SHP77 (cell line): ENCODE results near the gene ARHGEF38.

Source experiments
- DNase-seq, 2 experiments: peaks; one replicate each; lab custom pipeline; 2025; lab: John Stamatoyannopoulos, UW

The ARHGEF38 gene

DNA sequence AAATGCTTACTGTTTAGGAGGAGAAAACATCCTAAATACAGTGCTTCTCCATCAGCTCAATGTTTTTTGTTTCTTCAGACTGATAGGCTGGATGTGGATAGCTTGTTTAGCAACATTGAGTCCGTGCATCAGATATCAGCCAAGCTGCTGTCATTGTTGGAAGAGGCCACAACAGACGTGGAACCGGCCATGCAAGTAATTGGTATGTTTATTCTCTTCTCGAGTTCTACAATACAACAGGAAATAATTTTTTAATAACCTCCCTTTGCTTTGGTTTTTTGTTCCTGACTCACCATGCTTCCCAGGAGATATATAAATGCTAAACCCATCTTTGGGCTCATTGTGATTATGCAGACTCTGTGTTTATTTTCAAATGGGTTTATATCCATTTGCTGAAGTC is 60.9 kb downstream of the ARHGEF38 start:
- DNase-seq = no peak

DNA sequence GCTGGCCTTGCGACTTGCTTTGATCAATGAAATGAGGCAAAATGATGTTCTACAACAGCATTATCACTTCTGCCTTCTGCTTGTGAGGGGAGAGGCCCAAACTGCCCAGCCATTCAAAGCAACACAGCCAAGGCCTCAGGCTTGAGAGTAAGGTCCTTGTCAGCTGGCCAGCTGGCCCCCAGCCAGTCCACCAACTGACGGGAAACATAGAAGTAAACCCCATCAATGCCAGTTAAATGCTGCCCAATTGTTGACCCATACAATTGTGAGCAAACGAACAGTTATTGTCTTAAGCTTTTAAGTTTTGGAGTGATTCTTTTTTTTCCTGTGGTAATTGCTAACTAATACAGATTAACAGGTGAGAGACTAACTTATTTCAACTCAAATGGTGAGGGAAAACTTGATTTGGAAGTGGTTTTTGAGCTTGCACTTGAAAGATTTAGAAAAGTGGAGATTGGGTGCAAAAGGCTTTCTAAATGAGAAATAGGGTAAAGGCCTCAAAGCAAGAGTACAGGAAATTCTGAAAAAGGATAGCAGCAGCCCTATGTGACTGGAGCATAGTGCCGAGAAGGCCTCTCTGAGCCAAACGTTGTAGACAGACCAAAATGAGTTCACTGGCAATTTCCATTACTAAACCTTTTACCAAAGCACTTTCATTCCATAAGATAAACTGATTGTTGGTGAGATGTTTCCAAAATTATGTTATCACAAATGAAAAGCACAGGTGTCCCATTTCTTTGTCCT is 66.9 kb downstream of the ARHGEF38 start:
- DNase-seq = peak; percentile 44 to 70

DNA sequence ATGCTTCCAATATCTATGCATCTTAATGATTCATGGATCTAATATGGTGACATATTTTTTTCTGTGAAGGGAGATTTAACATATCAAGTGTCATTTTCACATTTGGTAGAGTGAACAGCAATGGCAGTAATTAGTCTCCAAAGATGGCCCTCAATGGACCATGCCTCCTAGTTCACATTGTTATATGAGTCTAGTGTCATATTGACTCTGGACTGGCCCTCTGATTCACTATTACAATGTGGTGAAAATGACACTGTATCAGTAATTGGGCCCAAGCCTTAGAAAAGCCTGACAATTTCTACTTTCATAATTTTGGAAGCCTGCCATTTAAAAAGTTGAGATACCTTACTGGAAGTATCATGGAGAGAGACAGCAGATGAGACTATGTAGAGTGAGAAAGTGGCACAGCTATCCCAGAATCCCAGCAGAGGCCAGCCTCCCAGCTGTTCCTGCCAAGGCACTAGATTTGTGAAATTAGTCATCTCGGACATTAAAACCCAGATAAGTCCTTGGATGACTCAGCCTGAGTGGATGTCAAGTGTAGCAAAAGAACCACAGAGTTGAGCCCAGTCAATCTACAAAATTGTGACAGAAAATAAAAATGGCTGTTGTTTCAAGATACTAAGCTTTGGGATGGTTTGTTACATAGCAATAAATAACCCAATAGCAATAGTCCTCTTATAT is 68.4 kb downstream of the ARHGEF38 start:
- no peak for DNase-seq

DNA sequence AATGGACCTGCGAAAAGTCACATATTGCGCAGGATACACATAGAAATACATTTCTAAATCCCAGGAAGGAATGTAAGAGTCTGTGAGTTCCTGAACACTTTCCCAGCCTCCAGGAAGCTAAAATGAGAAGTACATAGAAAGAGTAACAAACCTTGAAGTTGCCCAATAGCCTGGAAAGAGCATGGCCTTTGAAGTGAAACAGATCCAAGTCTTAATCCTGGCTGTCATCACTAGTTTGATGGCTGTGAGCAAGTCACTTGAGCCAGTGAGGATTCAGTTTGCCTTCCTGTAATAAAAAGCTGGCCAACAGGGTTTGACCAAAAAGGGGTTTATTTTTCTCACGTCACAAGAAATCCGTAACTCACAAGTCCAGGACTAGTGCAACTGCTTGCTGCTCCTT is 69.8 kb downstream of the ARHGEF38 start:
- no peak for DNase-seq

DNA sequence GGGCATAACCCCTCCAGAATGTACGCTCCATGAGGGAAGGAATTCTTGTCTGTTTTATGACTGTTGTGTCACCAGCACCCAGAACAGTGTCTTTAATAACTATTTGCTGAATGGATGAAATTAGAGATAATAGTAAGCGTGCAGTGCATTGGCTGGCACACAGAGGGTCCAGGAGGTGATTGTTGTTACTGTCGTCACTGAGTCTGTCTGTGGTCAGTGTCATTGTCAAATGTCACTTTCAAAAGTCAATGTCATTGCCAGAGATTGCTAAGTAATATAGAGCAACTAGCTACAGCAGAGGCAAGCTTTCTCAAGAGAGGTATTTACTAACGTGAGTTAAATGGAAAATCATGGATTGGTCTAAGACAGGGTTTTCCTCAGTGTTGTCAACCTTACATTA is 70.7 kb downstream of the ARHGEF38 start:
- DNase-seq = no peak

DNA sequence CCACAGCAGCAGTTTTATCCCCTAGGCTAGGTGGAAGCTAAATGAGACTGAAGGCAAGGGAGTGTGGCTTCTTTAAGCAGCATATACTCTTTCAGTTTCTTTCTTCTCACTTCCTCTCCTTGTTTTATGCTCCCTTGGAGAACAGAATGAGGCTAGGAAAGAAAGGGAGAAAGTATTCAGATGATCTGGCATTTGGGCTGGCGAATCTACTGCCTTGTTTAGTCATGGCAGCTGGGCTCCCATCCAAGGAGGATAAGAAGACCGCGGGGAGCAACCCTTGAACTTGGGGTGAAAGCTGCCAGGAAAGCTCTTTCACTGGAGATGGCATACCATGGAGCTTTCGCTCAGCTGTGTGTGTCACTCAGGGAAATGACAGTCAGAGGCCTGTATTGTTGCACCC is 72.1 kb downstream of the ARHGEF38 start:
- no peak for DNase-seq

DNA sequence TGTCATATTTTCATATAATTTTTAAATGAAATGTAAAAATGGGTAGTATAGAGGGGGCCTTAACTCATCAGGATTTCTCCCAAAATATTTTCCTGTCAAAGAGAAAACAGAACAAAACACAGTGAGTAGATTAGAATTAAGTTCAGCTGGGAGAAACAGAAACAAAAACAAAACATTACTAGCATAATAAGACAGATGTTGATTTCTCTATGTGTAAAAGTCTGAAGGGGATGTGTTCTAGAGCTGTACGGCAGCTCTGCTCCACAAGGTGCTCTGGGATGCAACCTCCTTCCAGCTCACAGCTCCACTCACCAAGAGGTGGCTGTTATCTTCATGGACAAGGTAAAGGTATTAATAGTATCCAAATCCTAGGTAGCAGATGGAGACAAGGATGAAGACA is 72.8 kb downstream of the ARHGEF38 start:
- DNase-seq = no peak

DNA sequence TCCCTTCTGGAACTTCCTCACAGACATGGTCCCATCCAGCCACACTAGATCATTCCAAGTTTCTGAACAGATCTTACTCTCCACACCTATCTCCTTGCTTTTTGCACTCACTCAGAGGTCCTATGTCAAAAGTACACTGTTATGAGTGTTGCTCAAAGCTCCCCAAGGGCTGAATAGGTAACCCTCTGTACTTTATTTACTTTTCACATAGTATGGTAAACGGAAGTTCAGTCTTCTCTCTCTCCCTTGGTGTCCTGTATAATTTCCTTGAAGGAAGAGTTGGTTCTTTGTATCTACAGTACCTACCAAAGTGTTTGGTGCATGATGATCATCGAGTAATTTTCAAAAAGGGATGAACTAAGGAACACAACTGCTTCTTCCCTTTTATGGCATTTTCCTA is 74.4 kb downstream of the ARHGEF38 start:
- no peak for DNase-seq

DNA sequence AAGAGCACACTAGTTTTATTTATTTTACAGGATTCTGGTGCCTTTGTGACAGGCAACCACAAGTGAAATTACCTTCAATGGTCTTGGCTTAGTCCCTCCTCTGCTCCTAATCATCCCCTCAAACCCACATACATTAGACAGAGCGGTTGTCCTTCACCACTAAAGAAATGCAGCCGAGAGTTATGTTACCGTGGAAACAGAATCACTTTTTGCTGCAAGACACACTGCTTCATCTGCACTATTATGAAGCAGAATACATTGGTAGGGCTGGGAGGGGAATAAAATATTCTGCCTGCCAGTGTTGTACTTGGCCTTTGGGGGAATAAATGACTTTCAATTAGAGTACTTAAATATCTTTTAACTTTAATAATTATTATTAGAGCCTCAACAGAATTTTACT is 75.2 kb downstream of the ARHGEF38 start:
- no peak for DNase-seq

DNA sequence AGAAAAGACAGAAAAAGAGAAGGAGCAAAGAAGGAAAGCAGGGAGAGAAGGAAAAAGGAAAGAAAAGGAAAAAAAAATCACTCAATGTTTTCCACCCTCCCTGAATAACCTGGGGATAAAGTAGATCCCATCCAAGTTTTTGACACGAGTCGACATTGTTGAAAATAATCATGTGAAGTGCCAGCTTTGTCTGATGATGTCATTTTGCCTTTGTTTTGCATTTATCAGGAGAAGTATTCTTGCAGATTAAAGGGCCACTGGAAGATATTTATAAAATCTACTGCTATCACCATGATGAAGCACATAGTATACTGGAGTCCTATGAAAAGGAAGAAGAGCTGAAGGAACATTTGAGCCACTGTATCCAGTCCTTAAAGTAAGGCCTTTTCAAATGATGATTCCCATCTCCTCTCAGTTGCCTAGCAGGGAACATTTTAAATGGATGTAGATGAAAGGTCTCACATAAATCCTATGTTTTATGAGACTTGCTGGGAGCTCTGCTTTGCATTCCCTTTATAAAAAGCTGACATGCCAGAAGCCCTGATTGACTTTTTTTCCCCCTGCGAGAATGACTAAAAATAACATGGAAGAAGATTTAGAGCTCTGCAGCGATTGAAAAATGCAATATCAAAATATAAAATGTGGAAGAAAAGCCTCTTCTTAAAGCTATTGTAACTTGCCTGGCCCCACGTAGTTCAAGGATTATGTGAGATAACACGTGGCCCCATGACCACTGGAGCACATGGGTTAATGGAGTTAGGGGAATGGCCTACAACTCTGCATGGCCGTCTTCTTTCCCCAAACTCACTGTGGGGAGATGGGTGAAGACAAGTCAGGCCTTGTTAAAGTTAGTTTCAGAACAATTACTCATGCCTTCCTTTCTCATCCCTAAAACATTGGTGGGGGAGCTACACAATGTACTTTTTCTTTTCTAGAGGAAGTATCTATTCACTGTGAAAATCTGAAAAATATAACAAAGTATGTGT is 78.5 kb downstream of the ARHGEF38 start:
- no peak for DNase-seq

DNA sequence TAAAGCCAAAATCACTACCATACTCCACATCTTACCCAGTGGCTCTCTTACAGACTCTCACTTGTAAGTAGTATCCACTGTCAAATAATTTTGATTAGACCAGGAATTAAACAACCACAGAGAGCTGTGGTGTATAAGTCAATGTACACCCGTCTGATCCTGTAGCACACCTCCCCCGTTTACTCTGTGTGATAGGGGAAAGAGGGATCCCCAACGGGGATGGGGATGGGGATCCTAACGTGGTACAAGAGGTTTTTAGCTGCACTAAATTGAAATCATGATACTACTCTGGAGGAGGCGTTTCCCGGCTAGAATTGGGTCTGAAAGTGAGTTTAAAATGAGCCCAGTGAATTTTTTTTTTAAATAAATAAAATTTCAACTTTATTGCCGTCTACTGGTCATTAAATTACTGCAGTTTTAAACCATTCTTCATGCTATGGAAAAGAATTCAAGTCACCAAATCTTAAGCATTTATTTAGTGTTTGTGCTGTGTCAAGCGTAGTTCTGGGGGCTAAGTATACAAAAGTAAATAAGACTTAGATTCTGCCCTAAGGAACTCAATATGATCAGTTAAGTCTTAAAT is 79.5 kb downstream of the ARHGEF38 start:
- DNase-seq = no peak

DNA sequence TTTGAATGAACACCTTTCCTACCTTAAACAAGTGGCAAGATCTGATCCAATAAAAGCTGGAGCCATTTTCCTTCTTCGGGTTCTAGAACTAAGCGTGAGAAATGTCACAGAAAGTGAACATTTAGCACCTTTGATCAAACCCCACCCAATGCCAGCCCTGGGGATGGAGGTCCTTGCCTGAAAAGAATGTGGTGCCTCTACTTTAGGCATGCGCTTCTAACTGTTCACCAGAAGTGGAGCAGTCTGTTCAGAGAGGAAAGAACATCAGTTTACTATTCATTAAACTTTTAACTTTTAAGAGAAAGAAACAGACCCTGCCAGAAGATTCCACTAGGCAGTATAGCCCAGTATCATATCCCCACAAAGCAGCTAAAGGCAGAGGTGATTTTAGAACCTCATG is 80.2 kb downstream of the ARHGEF38 start:
- no peak for DNase-seq

DNA sequence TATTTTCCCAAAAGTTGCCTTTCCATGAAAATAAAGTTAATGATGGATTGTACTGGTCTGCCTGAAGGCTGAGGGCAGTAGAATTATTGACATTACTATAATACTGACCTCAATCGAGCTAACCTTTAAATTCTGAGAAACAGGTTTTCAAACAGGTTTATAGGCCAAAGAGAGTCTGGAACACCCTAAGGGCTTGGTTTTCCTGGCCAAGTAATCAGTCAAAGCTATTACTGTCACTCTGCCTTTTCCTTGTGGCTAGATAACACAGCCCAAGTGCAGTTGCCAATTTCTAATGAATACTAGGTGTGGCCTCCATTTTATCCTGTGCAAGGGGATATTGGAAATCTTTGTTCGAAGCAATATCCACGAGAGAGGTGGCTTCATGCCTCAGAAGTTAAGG is 80.8 kb downstream of the ARHGEF38 start:
- DNase-seq = no peak

DNA sequence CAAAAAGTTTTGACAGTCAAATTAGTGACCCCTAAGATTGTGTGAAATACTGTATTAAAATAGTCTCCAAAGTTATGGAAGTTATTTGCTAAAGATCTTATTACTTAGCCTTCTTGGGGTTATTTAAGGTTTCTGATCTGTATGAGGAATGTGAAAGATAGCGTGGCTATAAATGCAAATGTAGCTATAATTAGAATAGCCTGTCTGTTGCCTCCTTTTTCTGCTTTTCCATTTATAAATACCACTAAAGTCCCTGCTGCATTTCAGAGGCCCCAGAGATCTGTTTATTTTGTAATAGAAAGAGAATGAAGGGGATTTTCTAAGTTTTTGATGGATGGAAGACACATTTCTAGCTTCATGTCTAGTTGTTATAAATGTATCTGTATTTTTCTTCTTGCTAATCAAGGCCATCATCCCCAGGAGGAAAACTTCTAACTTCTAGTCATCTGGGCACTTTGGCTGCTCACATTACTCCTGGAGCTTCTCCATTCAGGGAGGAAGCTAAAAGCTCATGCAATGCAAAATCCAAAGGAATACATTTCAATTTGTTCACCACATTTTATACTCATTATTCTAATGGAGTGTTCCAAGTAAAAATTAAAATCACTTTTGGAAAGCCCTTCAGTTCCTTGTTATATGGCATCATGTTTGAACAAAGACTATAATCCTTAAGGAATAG is 82.1 kb downstream of the ARHGEF38 start:
- DNase-seq = no peak

DNA sequence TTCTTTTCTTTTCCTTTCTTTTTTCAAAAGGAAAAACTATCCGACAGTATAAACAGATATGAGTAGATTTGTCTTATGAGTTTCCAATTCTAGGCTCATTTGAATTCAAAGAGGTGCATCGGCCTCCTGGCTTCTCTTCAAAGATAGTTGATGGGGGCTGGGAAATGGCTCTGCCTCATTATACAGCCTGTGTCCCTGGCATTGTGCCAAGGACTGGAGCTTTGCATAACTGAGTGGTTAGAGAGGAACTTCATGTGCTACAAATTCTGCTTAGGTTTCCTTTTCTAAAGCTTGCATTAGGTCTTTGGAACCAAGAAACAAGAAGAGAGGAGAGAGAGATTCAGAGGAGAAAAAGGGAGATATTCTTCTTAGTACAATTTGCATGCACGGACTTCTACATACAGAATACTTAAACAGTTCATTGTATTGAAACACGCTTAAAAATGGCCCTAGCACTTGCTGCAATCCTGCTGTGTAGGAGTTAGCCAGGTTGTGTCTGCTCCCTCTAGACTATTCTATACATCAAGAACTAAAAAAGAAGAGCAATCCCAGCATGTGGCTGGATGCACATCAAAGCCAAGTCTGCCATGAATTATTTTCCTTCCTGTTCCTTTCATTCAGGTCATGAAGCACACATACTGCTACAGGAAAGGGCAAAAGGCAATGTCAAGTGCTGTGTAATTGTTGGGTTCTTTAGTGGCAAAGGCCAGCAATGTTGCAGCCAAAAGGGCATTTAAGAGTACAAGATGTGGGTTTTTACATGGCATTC is 85.2 kb downstream of the ARHGEF38 start:
- peak; percentile 35 to 66 for DNase-seq

DNA sequence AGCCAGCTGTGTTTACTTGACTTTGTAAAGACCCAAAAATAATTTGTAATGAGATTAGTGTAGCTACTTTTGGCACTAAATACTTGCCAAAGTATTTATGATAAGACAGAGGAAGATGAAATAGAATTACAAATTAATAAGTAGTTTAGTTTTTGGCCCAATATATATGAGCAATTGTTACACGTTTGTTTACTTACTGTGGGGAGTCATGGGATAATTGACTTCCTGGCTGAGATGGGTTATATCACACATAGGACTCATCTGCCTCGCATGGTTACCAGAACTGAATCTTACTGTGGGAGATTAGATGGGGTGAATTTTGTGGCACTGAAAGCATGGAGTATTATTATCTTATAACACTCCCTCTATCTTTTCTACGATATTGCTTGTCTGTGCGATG is 89.4 kb downstream of the ARHGEF38 start:
- no peak for DNase-seq

DNA sequence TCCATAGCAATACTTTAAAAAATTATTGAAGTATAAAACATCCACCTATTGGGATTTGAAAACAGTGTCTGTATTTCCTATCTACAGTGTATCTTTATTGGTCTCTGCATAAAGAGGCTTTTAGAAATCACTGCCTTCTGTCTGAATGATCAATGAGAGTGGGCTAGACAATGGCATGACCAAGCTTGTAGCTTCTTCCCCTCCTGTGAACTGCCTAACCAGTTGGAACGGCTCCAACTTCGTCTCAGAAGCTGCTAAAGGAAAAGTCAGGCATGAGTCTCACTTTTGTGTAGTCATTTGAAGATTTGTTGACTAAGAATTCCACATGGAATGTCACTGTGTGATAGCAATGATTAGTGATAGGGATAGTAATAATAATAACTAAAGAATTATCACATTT is 91.8 kb downstream of the ARHGEF38 start:
- DNase-seq = peak in 1 of 2 experiments; percentile 11

DNA sequence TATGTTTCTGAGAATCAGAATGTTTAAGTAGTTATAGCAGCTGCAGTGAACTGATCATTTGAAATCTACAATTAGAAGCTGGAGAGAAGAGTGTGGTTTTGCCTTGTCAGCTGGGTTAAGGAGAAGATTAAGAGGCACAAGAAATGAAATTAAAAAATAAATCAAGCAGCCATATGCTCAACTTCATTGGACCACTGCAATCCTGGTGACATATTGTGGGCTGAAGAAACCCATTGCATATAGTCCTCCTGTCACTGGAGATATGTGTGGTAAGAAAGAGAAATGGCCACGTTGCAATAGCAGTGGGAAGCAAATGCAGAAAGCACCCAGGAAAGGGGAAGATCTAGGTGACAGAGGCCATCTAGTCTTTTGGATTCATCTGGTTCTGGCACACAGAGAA is 93.0 kb downstream of the ARHGEF38 start:
- DNase-seq = no peak

DNA sequence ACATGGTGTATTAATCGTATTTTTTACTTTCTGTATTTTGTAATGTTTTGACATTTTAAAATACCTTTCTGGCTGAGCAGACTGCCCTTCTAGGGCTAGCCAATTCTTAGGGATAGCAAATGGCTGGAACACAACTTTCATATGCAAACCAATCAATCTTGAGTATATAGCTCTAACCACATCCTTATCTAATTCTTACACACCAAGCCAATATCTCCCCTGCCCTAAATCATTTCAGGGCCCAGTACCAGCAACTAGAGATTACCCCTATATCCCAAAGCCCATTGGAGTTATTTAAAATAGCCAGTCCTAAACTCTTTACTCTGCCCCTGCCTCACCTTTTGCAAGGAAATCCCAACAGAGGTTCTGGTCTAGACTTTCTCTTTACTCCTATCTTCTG is 97.8 kb downstream of the ARHGEF38 start:
- no peak for DNase-seq

DNA sequence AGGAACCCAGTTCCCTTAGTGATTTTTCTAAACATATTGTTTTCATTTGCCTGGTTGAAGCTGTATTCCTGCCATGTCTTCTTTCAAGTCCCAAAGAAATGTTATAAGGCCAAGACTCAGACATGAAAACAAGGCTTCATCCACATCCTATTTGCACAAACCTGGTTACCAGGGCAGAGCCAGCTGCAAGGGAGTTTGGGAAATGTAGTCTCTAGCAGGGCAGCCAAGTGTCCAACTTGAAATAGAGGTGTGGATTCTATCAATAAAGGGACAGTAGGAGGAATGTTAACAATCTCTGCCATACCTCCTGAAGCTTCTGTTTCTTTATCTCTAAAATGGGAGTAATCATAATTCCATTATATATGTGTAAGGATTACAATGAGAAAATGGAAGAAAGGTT is 99.5 kb downstream of the ARHGEF38 start:
- DNase-seq = no peak
